Stomach (tissue), 19 donors: ENCODE results near the gene TMEM164. TPM values are rescaled to one million over a fixed set of nuclear protein-coding genes. Genes with fewer than 3 reads are reported as not detected.
A peak's percentile ranks its signal among the peaks of the same experiment; 100 is the strongest.

Source experiments
- DNase-seq, 2 donors: peaks; one replicate each; pipeline versions ENCODE4 v3.0.0 to v3.0.0-alpha.2; 2013 to 2019
- H3K27ac ChIP-seq, 5 donors: fragments of 200-600 bp in 4 of 5; sonication (generic) in 4 of 5; one replicate each; pipeline ENCODE4 v1.5.1; 2013 to 2019; ENCODE audit warnings: mild to moderate bottlenecking in 1 of 5, moderate library complexity in 1 of 5
- H3K27me3 ChIP-seq, 3 donors: fragments of 200-600 bp; sonication (generic); one replicate each; pipeline ENCODE4 v1.5.1; 2017 to 2019; ENCODE audit warnings: mixed run types in 1 of 3
- H3K36me3 ChIP-seq, 4 donors: fragments of 200-600 bp; sonication (generic); 1 replicate in 3 of 4; 2 replicates in 1 of 4; pipeline ENCODE4 v1.5.1; 2016 to 2019
- H3K4me1 ChIP-seq, 4 donors: fragments of 200-600 bp; sonication (generic); one replicate each; pipeline ENCODE4 v1.5.1; 2016 to 2019
- H3K4me3 ChIP-seq, 4 donors: fragments of 200-600 bp; sonication (generic) in 3 of 4; one replicate each; pipeline ENCODE4 v1.5.1; 2016 to 2019; ENCODE audit warnings: mild to moderate bottlenecking in 1 of 4
- H3K9me3 ChIP-seq, 4 donors: fragments of 200-600 bp; sonication (generic); one replicate each; pipeline ENCODE4 v1.5.1; 2016 to 2019
- CTCF ChIP-seq, 7 experiments: fragments of 450-650 bp in 4 of 7; fragments of 200-600 bp in 3 of 7; sonication (generic) in 3 of 7; IDR thresholded peaks; one replicate each; pipeline ENCODE4 v1.5.1; 2016 to 2019; ENCODE audit warnings: antibody characterized with exemption in 7 of 7, control low read depth in 2 of 7, mild to moderate bottlenecking in 1 of 7
- EP300 ChIP-seq: sonication (generic); formaldehyde crosslinking; IDR thresholded peaks from one replicate; pipeline ENCODE4 v1.6.1; 2017; ENCODE audit warnings: antibody characterized with exemption
- POLR2A ChIP-seq, 4 donors: fragments of 450-650 bp; IDR thresholded peaks; one replicate each; pipeline ENCODE4 v1.6.1; 2016; ENCODE audit warnings: antibody characterized with exemption in 4 of 4, control low read depth in 2 of 4, mild to moderate bottlenecking in 1 of 4, moderate library complexity in 1 of 4
- POLR2AphosphoS5 ChIP-seq, 3 donors: sonication (generic); formaldehyde crosslinking; IDR thresholded peaks; one replicate each; pipeline ENCODE4 v1.6.1; 2016; ENCODE audit warnings: antibody characterized with exemption in 3 of 3
- WGBS, 5 donors: extraction: QIAGEN DNeasy Blood & Tissue Kit in 3 of 5; methylation state at CpG; one replicate each; pipeline versions ENCODE4 v1.1.5 to v1.1.7; 2013 to 2018; 5-methylcytosine and 5-hydroxymethylcytosine counted together
- intact Hi-C: fragments of 100-400 bp; cut with DNase I; formaldehyde crosslinking; loops from one replicate; pipeline ENCODE4 v1.15.1; 2023; ENCODE audit warnings: low total_unique reads
- long read RNA-seq, 10 donors: transcript quantifications; one replicate each; lab custom pipeline, GENCODE V29; 2026
- polyA plus RNA-seq, 3 donors: library from polyadenylated mRNA; stranded (reverse); fragments of 200-250 nt; gene quantifications; one replicate each; pipeline ENCODE4 v1.2.3, GENCODE V29; 2013
- total RNA-seq, 5 donors: library from RNA; depleted of rRNA; stranded (reverse); fragments of >200 nt; gene quantifications; one replicate each; pipeline versions ENCODE4 v1.1.0 to v1.2.3, GENCODE V29; 2014 to 2016
- donor health status: healthy with polysubstance abuse.
- donor health status: Bipolar disorder and iron deficiency.
- donor health status: healthy.

Gene TMEM164
- total RNA-seq (10 to 100 TPM in 4 of 5 donors, 1 to 10 TPM in 1; 4.9 to 29.7 (median 19.3) TPM), polyA plus RNA-seq (1 to 10 TPM; 6.3 to 9.8 (median 9.7) TPM)
- long read RNA-seq, donor 1, full-length matches to known transcripts, result 1 of 1 reads
- long read RNA-seq, donor 1, partial matches to known transcripts, result 0 of 1 reads
- long read RNA-seq, donor 1, other reads (novel, unspliced or antisense), result 0 of 1 reads
- long read RNA-seq, donor 2, full-length matches to known transcripts, result 3 of 3 reads
- long read RNA-seq, donor 2, partial matches to known transcripts, result 0 of 3 reads
- long read RNA-seq, donor 2, other reads (novel, unspliced or antisense), result 0 of 3 reads
- long read RNA-seq, donor 3, result 0 reads
- long read RNA-seq, donor 4, result 0 reads
- long read RNA-seq, donor 5, full-length matches to known transcripts, result 3 of 3 reads
- long read RNA-seq, donor 5, partial matches to known transcripts, result 0 of 3 reads
- long read RNA-seq, donor 5, other reads (novel, unspliced or antisense), result 0 of 3 reads
- long read RNA-seq, donor 6, full-length matches to known transcripts, result 4 of 4 reads
- long read RNA-seq, donor 6, partial matches to known transcripts, result 0 of 4 reads
- long read RNA-seq, donor 6, other reads (novel, unspliced or antisense), result 0 of 4 reads
- long read RNA-seq, donor 7, full-length matches to known transcripts, result 3 of 3 reads
- long read RNA-seq, donor 7, partial matches to known transcripts, result 0 of 3 reads
- long read RNA-seq, donor 7, other reads (novel, unspliced or antisense), result 0 of 3 reads
- long read RNA-seq, donor 8, full-length matches to known transcripts, result 3 of 3 reads
- long read RNA-seq, donor 8, partial matches to known transcripts, result 0 of 3 reads
- long read RNA-seq, donor 8, other reads (novel, unspliced or antisense), result 0 of 3 reads
- long read RNA-seq, donor 9, result 0 reads
- long read RNA-seq, donor 10, full-length matches to known transcripts, result 1 of 1 reads
- long read RNA-seq, donor 10, partial matches to known transcripts, result 0 of 1 reads
- long read RNA-seq, donor 10, other reads (novel, unspliced or antisense), result 0 of 1 reads

- Histone ChIP-seq H3K27me3 (peaks cover 0 to 18% (median 0%) of the 10 kb centered on the region in 3 donors), H3K36me3 (no peaks in the 10 kb centered on the region), H3K4me1 (peaks cover 3 to 48% (median 20%) of the 10 kb centered on the region in 4 donors), H3K9me3 (no peaks in the 10 kb centered on the region), H3K4me3 (peak within 1 kb of the TSS; percentile 58 to 70 (median 66)), H3K27ac (peak within 1 kb of the TSS; percentile 85 to 97 (median 92))
- DNase-seq, result peak; percentile 82 to 93
- WGBS, 5 donors, result 0 to 33% (median 4%) methylated on average over 24 to 67 of the region's 83 CpGs
- no peak for TF ChIP-seq POLR2A (IDR thresholded peaks at IDR 0.05)
- peak in 2 of 7 experiments; percentile 10 to 19 for TF ChIP-seq CTCF (IDR thresholded peaks at IDR 0.05)
- TF ChIP-seq EP300, result no peak
- TF ChIP-seq POLR2AphosphoS5 (IDR thresholded peaks at IDR 0.05), result peak in 1 of 3 donors; percentile 19
- intact Hi-C loops, result no loop called here
Observed at GRCh38 chrX:110002300-110003166, at the start of gene TMEM164. TSS of gene TMEM164 (plus strand) at chrX:110003114. CDS start at chrX:110003775, 661 bp downstream.

GRCh38 chrX:109954333-109954732 lies 48.6 kb upstream of the TMEM164 start:
- no peaks in the 10 kb centered on the region for H3K9me3 ChIP-seq
- no peaks in the 10 kb centered on the region for H3K4me1 ChIP-seq
- no peaks in the 10 kb centered on the region for H3K27me3 ChIP-seq
- H3K4me3 ChIP-seq, result no peak overlapping the region
- TF ChIP-seq EP300 (no peak), CTCF (IDR thresholded peaks at IDR 0.05) (no peak), POLR2A (IDR thresholded peaks at IDR 0.05) (no peak), POLR2AphosphoS5 (IDR thresholded peaks at IDR 0.05) (no peak)
- whole genome bisulfite sequencing, 5 donors, result 60 to 82% (median 78%) methylated on average over 2 of the region's 2 CpGs
- H3K36me3 ChIP-seq, result no peaks in the 10 kb centered on the region
- DNase-seq, result no peak
- H3K27ac ChIP-seq, result no peak overlapping the region
- intact Hi-C loops, result no loop called here

GRCh38 chrX:109954955-109955354 lies 48.0 kb upstream of the TMEM164 start:
- TF ChIP-seq POLR2AphosphoS5 (IDR thresholded peaks at IDR 0.05) (no peak), EP300 (no peak), CTCF (IDR thresholded peaks at IDR 0.05) (no peak), POLR2A (IDR thresholded peaks at IDR 0.05) (no peak)
- Histone ChIP-seq H3K4me3 (no peak overlapping the region), H3K27ac (no peak overlapping the region), H3K4me1 (no peaks in the 10 kb centered on the region), H3K27me3 (no peaks in the 10 kb centered on the region), H3K9me3 (no peaks in the 10 kb centered on the region), H3K36me3 (no peaks in the 10 kb centered on the region)
- intact Hi-C loops, result no loop called here
- no peak for DNase-seq
- 19 to 46% (median 39%) methylated on average over 1 of the region's 1 CpG for WGBS, 5 donors
